IMR-90 (cell line): ENCODE measurements around the gene PRR23E. TPM values are rescaled to one million over a fixed set of nuclear protein-coding genes. Genes with fewer than 3 reads are reported as not detected.

Source experiments
- ATAC-seq: fragments of 200-7000 bp; cut with Tn5 transposase; 2 replicates; pipeline ENCODE4 v1.9.1; 2020; ENCODE audit warnings: low read depth, mild to moderate bottlenecking, moderate library complexity
- BruUV-seq: library from RNA; stranded (reverse); fragments of 400-500 nt; replicated peaks from 2 replicates; lab custom pipeline; 2021; lab: Mats Ljungman, UMichigan
- CTCF ChIA-PET: fragments of 300-600 bp; formaldehyde crosslinking; extraction: SDS; loops from one replicate; lab custom pipeline; 2021; ENCODE audit warnings: antibody characterized with exemption; lab: Yijun Ruan, JAX
- POLR2A ChIA-PET: fragments of 300-600 bp; sonication (Branson Sonifier 250); formaldehyde crosslinking; loops from one replicate; lab custom pipeline; 2022; ENCODE audit warnings: antibody characterized with exemption; ENCODE audit not compliant: unreplicated experiment; lab: Charles Lee
- DNase-seq: peaks from one replicate; pipeline ENCODE4 v3.0.0; 2013
- H2AFZ ChIP-seq: replicated peaks from 2 replicates; pipeline ENCODE3; 2013; ENCODE audit warnings: low read length, mild to moderate bottlenecking; ENCODE audit not compliant: poor library complexity
- H2AK5ac ChIP-seq: 2 replicates; pipeline ENCODE4 v1.6.1; 2013; ENCODE audit warnings: low read depth, low read length, inconsistent platforms
- H2AK9ac ChIP-seq: replicated peaks from 2 replicates; pipeline ENCODE3; 2013; ENCODE audit warnings: mild to moderate bottlenecking, low read depth, low read length, moderate library complexity; ENCODE audit not compliant: poor library complexity
- H2BK120ac ChIP-seq: 2 replicates; pipeline ENCODE4 v1.6.1; 2013; ENCODE audit warnings: low read depth, low read length, inconsistent platforms
- H2BK15ac ChIP-seq: 3 replicates; pipeline ENCODE4 v1.6.1; 2013; ENCODE audit warnings: low read depth, low read length, inconsistent platforms
- H2BK20ac ChIP-seq: 2 replicates; pipeline ENCODE4 v1.6.1; 2013; ENCODE audit warnings: low read depth, mild to moderate bottlenecking, inconsistent platforms, low read length, moderate library complexity
- H2BK5ac ChIP-seq: 2 replicates; pipeline ENCODE4 v1.6.1; 2013; ENCODE audit warnings: mild to moderate bottlenecking, low read depth, low read length, inconsistent platforms; ENCODE audit not compliant: poor library complexity, severe bottlenecking
- H3K14ac ChIP-seq: replicated peaks from 2 replicates; pipeline ENCODE4 v1.6.1; 2013; ENCODE audit warnings: low read depth, low read length, inconsistent platforms
- H3K18ac ChIP-seq: 2 replicates; pipeline ENCODE4 v1.6.1; 2013; ENCODE audit warnings: low read depth, low read length, control low read depth
- H3K23ac ChIP-seq: 2 replicates; pipeline ENCODE4 v1.6.1; 2013; ENCODE audit warnings: low read depth, low read length, inconsistent platforms
- H3K27ac ChIP-seq: 2 replicates; pipeline ENCODE4 v1.5.1; 2013; ENCODE audit warnings: mild to moderate bottlenecking, control low read depth, low read length; ENCODE audit not compliant: insufficient read depth
- H3K27me3 ChIP-seq: 2 replicates; pipeline ENCODE4 v1.6.1; 2013; ENCODE audit warnings: low read length; ENCODE audit not compliant: control insufficient read depth, insufficient read depth
- H3K36me3 ChIP-seq: 2 replicates; pipeline ENCODE4 v1.6.1; 2013; ENCODE audit warnings: low read length, mixed read lengths; ENCODE audit not compliant: control insufficient read depth, insufficient read depth
- H3K4ac ChIP-seq: 2 replicates; pipeline ENCODE4 v1.6.1; 2013; ENCODE audit warnings: low read depth, low read length, inconsistent platforms
- H3K4me1 ChIP-seq: 2 replicates; pipeline ENCODE4 v1.6.1; 2013; ENCODE audit warnings: low read length, mixed read lengths; ENCODE audit not compliant: control insufficient read depth, insufficient read depth
- H3K4me2 ChIP-seq: 2 replicates; pipeline ENCODE4 v1.6.1; 2013; ENCODE audit warnings: low read depth, mild to moderate bottlenecking, control low read depth, low read length, moderate library complexity
- H3K4me3 ChIP-seq: 2 replicates; pipeline ENCODE4 v1.5.1; 2013; ENCODE audit warnings: low read depth, mild to moderate bottlenecking, control low read depth, low read length, moderate library complexity; ENCODE audit not compliant: insufficient read depth
- H3K56ac ChIP-seq: 2 replicates; pipeline ENCODE4 v1.6.1; 2013; ENCODE audit warnings: low read length, inconsistent platforms; ENCODE audit not compliant: insufficient read depth; ENCODE audit errors: extremely low read depth
- H3K79me1 ChIP-seq, 2 experiments: 2 replicates each; pipeline ENCODE4 v1.6.1; 2013; ENCODE audit warnings: low read length in 2 of 2, inconsistent platforms in 1 of 2, low read depth in 1 of 2
- H3K9ac ChIP-seq: 2 replicates; pipeline ENCODE4 v1.6.1; 2013; ENCODE audit warnings: low read depth, low read length, control low read depth
- H3K9me1 ChIP-seq: 2 replicates; pipeline ENCODE4 v1.6.1; 2013; ENCODE audit warnings: low read length, inconsistent platforms; ENCODE audit not compliant: insufficient read depth
- H3K9me3 ChIP-seq: 2 replicates; pipeline ENCODE4 v1.6.1; 2013; ENCODE audit warnings: low read length; ENCODE audit not compliant: control insufficient read depth, insufficient read depth
- H4K20me1 ChIP-seq: 2 replicates; pipeline ENCODE4 v1.6.1; 2013; ENCODE audit warnings: low read length, inconsistent platforms; ENCODE audit not compliant: insufficient read depth
- H4K5ac ChIP-seq: 2 replicates; pipeline ENCODE4 v1.6.1; 2013; ENCODE audit warnings: mild to moderate bottlenecking, low read depth, low read length, control low read depth
- H4K8ac ChIP-seq, 2 experiments: 2 replicates each; pipeline ENCODE4 v1.6.1; 2013; ENCODE audit warnings: low read depth in 2 of 2, low read length in 2 of 2, control low read depth in 1 of 2, inconsistent platforms in 1 of 2
- H4K91ac ChIP-seq: 2 replicates; pipeline ENCODE4 v1.6.1; 2013; ENCODE audit warnings: low read depth, low read length, inconsistent platforms; ENCODE audit not compliant: insufficient read depth
- BHLHE40 ChIP-seq: fragments of 150-350 bp; IDR thresholded peaks from 2 replicates; pipeline ENCODE4 v1.6.1; 2016; ENCODE audit warnings: mild to moderate bottlenecking, low read depth, low read length
- MAZ ChIP-seq: IDR thresholded peaks from 2 replicates; pipeline ENCODE4 v1.6.1; 2012; ENCODE audit warnings: low read depth, mild to moderate bottlenecking, low read length, improper control_type of control experiment, moderate library complexity, borderline replicate concordance
- MXI1 ChIP-seq: IDR thresholded peaks from 2 replicates; pipeline ENCODE4 v1.6.1; 2012; ENCODE audit warnings: low read depth, mild to moderate bottlenecking, low read length, moderate library complexity, borderline replicate concordance
- NFE2L2 ChIP-seq: fragments of 150-350 bp; IDR thresholded peaks from 2 replicates; pipeline ENCODE4 v1.6.1; 2016; ENCODE audit warnings: low read depth, mild to moderate bottlenecking, low read length
- SMC3 ChIP-seq: fragments of 150-350 bp; IDR thresholded peaks from 2 replicates; pipeline ENCODE4 v1.6.1; 2016; ENCODE audit warnings: low read depth, mild to moderate bottlenecking, antibody characterized with exemption, low read length, moderate library complexity
- WGBS, 2 experiments: methylation state at CpG; one replicate each; pipeline versions ENCODE4 v1.1.5 to v1.1.7; 2013; ENCODE audit warnings: missing lambda C conversion rate in 2 of 2; ENCODE audit not compliant: insufficient read length in 1 of 2; ENCODE audit errors: extremely low coverage in 2 of 2; 5-methylcytosine and 5-hydroxymethylcytosine counted together
- dilution Hi-C: fragments of 300-500 bp; cut with HindIII; formaldehyde crosslinking; loops from one replicate; pipeline ENCODE4 v1.14.3; 2018; ENCODE audit warnings: low sequenced_read_pairs; ENCODE audit not compliant: unreplicated experiment
- in situ Hi-C: fragments of 300-500 bp; cut with MboI; formaldehyde crosslinking; loops from 3 replicates; pipeline ENCODE4 v1.14.3; 2019; ENCODE audit warnings: low sequenced_read_pairs, inconsistent platforms, mixed read lengths
- intact Hi-C: fragments of 100-400 bp; cut with micrococcal nuclease; formaldehyde crosslinking; loops from 2 replicates; pipeline ENCODE4 v1.10.0; 2022
- polyA plus RNA-seq, 3 experiments: library from polyadenylated mRNA; depleted of rRNA; stranded (reverse); fragments of >200 nt; gene quantifications; 2 replicates each; pipeline ENCODE4 v1.2.3, GENCODE V29; 2012; ENCODE audit warnings: low replicate concordance in 1 of 3
- total RNA-seq: library from RNA; depleted of rRNA; stranded (reverse); fragments of >200 nt; gene quantifications from 2 replicates; pipeline ENCODE4 v1.2.3, GENCODE V29; 2012
- TF ChIP-seq, protein P1 (sequence below): fragments of 150-350 bp; IDR thresholded peaks from 2 replicates; pipeline ENCODE4 v1.6.1; 2016; ENCODE audit warnings: low read depth, mild to moderate bottlenecking, low read length, moderate library complexity, borderline replicate concordance
- TF ChIP-seq, protein P2 (sequence below): conservative IDR thresholded peaks from 2 replicates; pipeline ENCODE4 v1.5.1; 2012; ENCODE audit warnings: mild to moderate bottlenecking, low read depth, low read length, improper control_type of control experiment

Gene PRR23E
- total and polyA plus RNA-seq, 2 of the 4 experiments (the other 2 are of a cell fraction): not detected

DNA sequence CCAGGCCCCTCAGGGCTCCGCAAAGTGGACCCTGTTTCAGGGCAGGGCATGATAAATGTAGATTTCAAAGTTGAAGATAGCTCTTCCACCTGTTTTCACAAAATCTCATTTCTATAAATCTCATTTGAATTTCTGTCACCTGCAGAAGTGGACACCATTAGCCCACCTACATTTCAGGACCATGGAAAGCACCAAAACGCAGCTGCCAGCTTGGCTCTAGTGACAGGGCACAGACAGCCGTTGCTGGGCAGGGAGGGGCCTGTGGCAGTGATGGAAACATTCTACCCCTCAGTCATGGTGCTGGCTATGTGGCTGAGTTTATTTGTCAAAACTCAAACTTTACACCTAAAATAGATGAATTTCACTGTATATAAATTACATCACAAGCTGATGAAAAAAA is 40.4 kb downstream of the PRR23E start:
- no peak for ATAC-seq
- H2BK15ac ChIP-seq: no peak overlapping the region

More for the DNA sequence above, 40.4 kb downstream of the PRR23E start:
- dilution Hi-C loops (no loop called here), intact Hi-C loops (no loop called here), in situ Hi-C loops (no loop called here)
- no peak overlapping the region for H2BK120ac ChIP-seq
- POLR2A ChIA-PET: no interaction called here
- no peak overlapping the region for H3K4ac ChIP-seq
- no peaks in the 10 kb centered on the region for H3K79me1 ChIP-seq
- no peak overlapping the region for H4K91ac ChIP-seq
- H2BK5ac ChIP-seq: no peak overlapping the region
- no peak overlapping the region for H2BK20ac ChIP-seq
- H2AK9ac ChIP-seq: no peak overlapping the region
- no peaks in the 10 kb centered on the region for H4K20me1 ChIP-seq
- H3K56ac ChIP-seq: no peak overlapping the region
- no peak overlapping the region for H3K9ac ChIP-seq
- no peaks in the 10 kb centered on the region for H3K27me3 ChIP-seq
- DNase-seq: no peak
- no peak overlapping the region for H3K27ac ChIP-seq
- H3K14ac ChIP-seq: no peak overlapping the region
- no peaks in the 10 kb centered on the region for H3K9me1 ChIP-seq
- BruUV-seq: no TSS peak
- H3K4me3 ChIP-seq: no peak overlapping the region
- CTCF ChIA-PET: no interaction called here
- H3K4me2 ChIP-seq: no peak overlapping the region
- no peak overlapping the region for H3K18ac ChIP-seq
- no peak overlapping the region for H3K23ac ChIP-seq
- no peak overlapping the region for H4K5ac ChIP-seq
- no peaks in the 10 kb centered on the region for H3K9me3 ChIP-seq
- no peak overlapping the region for H4K8ac ChIP-seq
- no CpG with 5 or more reads among the region's 3 CpGs for WGBS, 2 experiments
- H2AK5ac ChIP-seq: no peak overlapping the region
- TF ChIP-seq MXI1 (no peak), MAZ (no peak), NFE2L2 (no peak), SMC3 (no peak), BHLHE40 (no peak)
- TF ChIP-seq, protein P1, sequence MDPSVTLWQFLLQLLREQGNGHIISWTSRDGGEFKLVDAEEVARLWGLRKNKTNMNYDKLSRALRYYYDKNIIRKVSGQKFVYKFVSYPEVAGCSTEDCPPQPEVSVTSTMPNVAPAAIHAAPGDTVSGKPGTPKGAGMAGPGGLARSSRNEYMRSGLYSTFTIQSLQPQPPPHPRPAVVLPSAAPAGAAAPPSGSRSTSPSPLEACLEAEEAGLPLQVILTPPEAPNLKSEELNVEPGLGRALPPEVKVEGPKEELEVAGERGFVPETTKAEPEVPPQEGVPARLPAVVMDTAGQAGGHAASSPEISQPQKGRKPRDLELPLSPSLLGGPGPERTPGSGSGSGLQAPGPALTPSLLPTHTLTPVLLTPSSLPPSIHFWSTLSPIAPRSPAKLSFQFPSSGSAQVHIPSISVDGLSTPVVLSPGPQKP: no peak
- TF ChIP-seq, protein P2, sequence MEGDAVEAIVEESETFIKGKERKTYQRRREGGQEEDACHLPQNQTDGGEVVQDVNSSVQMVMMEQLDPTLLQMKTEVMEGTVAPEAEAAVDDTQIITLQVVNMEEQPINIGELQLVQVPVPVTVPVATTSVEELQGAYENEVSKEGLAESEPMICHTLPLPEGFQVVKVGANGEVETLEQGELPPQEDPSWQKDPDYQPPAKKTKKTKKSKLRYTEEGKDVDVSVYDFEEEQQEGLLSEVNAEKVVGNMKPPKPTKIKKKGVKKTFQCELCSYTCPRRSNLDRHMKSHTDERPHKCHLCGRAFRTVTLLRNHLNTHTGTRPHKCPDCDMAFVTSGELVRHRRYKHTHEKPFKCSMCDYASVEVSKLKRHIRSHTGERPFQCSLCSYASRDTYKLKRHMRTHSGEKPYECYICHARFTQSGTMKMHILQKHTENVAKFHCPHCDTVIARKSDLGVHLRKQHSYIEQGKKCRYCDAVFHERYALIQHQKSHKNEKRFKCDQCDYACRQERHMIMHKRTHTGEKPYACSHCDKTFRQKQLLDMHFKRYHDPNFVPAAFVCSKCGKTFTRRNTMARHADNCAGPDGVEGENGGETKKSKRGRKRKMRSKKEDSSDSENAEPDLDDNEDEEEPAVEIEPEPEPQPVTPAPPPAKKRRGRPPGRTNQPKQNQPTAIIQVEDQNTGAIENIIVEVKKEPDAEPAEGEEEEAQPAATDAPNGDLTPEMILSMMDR: no peak
- no peak overlapping the region for H2AFZ ChIP-seq
- H3K36me3 ChIP-seq: no peaks in the 10 kb centered on the region
- no peaks in the 10 kb centered on the region for H3K4me1 ChIP-seq
